Activated naive CD8-positive, alpha-beta T cell (primary cell): ENCODE results near the gene COPG2.

ENCODE experiments used
- H3K27ac Mint-ChIP-seq: one replicate; pipeline ENCODE4 v1.8.0; 2021; ENCODE audit warnings: mixed read lengths
- H3K27me3 Mint-ChIP-seq: one replicate; pipeline ENCODE4 v1.8.0; 2021; ENCODE audit warnings: mixed read lengths
- H3K36me3 Mint-ChIP-seq: one replicate; pipeline ENCODE4 v1.8.0; 2021; ENCODE audit warnings: mixed read lengths
- H3K4me1 Mint-ChIP-seq: one replicate; pipeline ENCODE4 v1.8.0; 2021; ENCODE audit warnings: low read depth, mixed read lengths
- H3K4me3 Mint-ChIP-seq: one replicate; pipeline ENCODE4 v1.8.0; 2021; ENCODE audit warnings: mild to moderate bottlenecking, mixed read lengths
- H3K9me3 Mint-ChIP-seq: one replicate; pipeline ENCODE4 v1.8.0; 2021; ENCODE audit warnings: low read depth, mixed read lengths

COPG2 gene

GRCh38 chr7:130672146-130672545, 3.6 kb upstream of the COPG2 start:
- H3K4me3 Mint-ChIP-seq, result no peak overlapping the region
- peaks cover 13% of the 10 kb centered on the region for H3K4me1 Mint-ChIP-seq
- no peak overlapping the region for H3K27ac Mint-ChIP-seq
- H3K9me3 Mint-ChIP-seq, result no peaks in the 10 kb centered on the region
- H3K27me3 Mint-ChIP-seq, result peaks cover 3% of the 10 kb centered on the region
- no peaks in the 10 kb centered on the region for H3K36me3 Mint-ChIP-seq

GRCh38 chr7:130669085-130669700, 645 bp upstream of the COPG2 start:
- Mint-ChIP-seq H3K4me3 (peak overlapping the region; percentile 88), H3K4me1 (peaks cover 15% of the 10 kb centered on the region)

DNA sequence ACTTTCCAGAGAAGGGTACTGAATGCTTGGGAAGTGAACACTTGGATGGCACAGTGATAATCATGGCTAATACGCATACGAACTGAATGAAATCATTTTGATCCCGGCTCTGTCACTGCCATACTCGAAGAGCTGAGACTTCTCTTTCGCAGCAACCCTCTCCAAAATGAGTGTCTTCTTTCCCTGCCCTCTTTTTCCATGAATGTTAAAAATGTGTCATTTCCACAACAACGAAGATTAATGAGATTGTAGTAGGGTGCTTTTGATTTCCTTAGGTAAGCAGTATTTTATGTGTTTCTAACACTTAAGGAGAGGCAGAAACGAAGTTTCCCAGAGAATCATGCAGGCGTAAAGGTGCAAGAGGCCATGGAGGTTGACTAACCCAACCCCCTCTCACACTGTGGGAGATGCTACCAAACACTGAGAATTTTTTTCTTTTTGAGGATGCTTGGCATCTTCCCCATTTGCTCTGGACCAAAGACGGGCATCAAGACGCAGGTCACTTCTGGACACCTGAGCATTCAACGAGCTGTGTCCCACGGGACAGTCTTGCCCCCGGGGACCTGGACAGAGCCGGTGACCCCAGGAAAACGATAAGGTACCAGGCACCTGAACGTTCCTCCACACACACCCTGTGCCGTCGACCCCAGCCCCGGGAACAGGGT, 823 bp downstream of the COPG2 start:
- H3K27me3 Mint-ChIP-seq, result no peaks in the 10 kb centered on the region
- peak overlapping the region; percentile 85 for H3K27ac Mint-ChIP-seq
- H3K9me3 Mint-ChIP-seq, result no peaks in the 10 kb centered on the region
- peaks cover 15% of the 10 kb centered on the region for H3K4me1 Mint-ChIP-seq
- no peaks in the 10 kb centered on the region for H3K36me3 Mint-ChIP-seq
- H3K4me3 Mint-ChIP-seq, result peak overlapping the region; percentile 88

More at GRCh38 chr7:130669085-130669700, 645 bp upstream of the COPG2 start:
- peaks cover 3% of the 10 kb centered on the region for H3K27me3 Mint-ChIP-seq
- H3K27ac Mint-ChIP-seq, result peak overlapping the region; percentile 51
- H3K36me3 Mint-ChIP-seq, result no peaks in the 10 kb centered on the region
- no peaks in the 10 kb centered on the region for H3K9me3 Mint-ChIP-seq

- H3K36me3 Mint-ChIP-seq, result peaks cover 23% of the 10 kb centered on the region
Observed at GRCh38 chr7:130662426-130662825, 6.1 kb downstream of the COPG2 start.

GRCh38 chr7:130655286-130655685, 13.3 kb downstream of the COPG2 start:
- Mint-ChIP-seq H3K4me3 (no peak overlapping the region), H3K4me1 (no peaks in the 10 kb centered on the region), H3K27ac (no peak overlapping the region), H3K9me3 (no peaks in the 10 kb centered on the region), H3K27me3 (no peaks in the 10 kb centered on the region), H3K36me3 (peaks cover 17% of the 10 kb centered on the region)

More at GRCh38 chr7:130662426-130662825, 6.1 kb downstream of the COPG2 start:
- H3K27ac Mint-ChIP-seq, result no peak overlapping the region
- no peaks in the 10 kb centered on the region for H3K9me3 Mint-ChIP-seq
- no peak overlapping the region for H3K4me3 Mint-ChIP-seq
- no peaks in the 10 kb centered on the region for H3K27me3 Mint-ChIP-seq
- H3K4me1 Mint-ChIP-seq, result peaks cover 6% of the 10 kb centered on the region

DNA sequence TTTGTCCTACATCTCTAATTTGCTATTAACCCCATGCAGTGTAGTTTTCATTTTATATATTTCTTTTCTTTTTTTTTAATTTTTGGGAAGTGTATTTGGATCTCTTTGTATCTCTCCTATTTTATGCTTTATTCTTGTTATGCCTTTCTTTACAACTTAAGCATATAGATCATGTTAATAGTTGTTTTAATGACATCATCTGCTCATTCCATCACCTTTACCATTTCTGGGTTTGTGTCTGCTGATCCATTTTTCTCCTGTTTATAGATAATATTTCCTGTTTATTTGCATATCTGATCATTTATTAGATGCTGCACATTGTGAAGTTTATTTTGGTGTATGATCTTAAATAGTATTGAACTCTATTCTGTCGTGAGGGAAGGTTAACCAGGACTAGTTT, 13.7 kb downstream of the COPG2 start:
- Mint-ChIP-seq H3K27ac (no peak overlapping the region), H3K4me3 (no peak overlapping the region), H3K36me3 (peaks cover 16% of the 10 kb centered on the region), H3K4me1 (peaks cover 3% of the 10 kb centered on the region), H3K9me3 (no peaks in the 10 kb centered on the region), H3K27me3 (no peaks in the 10 kb centered on the region)

DNA sequence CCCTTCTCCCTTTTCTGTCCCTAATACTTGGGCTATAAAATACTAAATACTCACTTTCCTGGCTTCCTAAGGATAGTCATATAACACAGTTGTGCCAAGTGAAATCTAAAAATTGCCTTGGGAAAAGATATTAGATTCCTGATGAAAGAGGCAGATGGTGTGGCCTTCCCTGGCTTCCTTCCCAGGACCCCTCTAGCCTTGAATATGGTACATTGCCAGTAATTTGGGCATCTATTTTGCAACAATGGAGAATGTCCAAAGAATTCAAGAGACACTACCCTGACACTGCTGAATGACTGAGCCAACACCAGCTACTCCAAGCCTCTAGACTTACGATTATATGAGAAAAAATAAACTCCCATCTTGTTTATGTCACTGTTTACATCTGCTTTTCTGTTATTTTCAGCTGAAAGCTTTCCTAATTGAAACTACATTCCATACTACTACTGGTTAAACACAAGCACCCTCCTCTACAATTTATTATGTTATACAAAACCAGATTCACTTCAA, 17.9 kb downstream of the COPG2 start:
- Mint-ChIP-seq H3K36me3 (peaks cover 33% of the 10 kb centered on the region), H3K4me1 (peaks cover 19% of the 10 kb centered on the region), H3K9me3 (peaks cover 3% of the 10 kb centered on the region), H3K27ac (no peak overlapping the region), H3K4me3 (no peak overlapping the region), H3K27me3 (no peaks in the 10 kb centered on the region)

DNA sequence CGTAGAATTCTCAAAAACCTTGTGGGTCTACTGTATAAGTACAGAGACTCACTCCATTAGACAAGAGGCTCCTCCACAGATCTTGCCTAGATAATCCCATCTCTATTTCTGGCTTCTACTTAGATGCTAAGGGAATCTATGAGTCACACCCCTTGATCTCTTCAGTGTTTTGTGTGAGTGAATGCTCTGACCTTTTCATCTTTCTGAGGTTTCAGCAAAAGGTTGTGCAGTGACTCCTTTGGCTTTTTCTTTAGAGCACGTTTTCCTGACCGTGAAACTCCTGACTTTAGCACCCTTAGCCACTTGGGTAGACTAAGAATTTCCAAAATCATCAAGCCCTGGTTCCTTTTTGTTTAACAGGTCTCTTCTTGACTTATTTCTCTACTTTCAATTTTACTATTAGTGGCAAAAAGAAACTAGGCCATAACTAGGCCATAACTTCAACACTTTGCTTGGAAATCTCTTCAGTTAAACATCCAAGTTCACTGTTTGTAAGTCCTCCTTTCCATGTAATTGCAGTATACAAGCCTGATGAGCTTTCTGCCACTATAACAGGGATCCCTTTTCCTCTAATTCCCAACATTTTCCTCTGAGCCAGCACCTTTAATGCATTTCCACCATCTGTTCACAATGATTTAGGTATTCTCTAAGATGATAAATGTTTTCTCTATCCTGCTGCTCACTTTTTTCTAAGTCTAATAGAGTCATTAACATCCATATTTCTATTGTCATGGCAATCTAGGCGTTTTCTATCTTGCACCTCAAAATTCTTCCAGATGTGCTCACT, 19.4 kb downstream of the COPG2 start:
- Mint-ChIP-seq H3K36me3 (peaks cover 39% of the 10 kb centered on the region), H3K4me3 (peak overlapping the region; percentile 60)

GRCh38 chr7:130648580-130648979, 20.0 kb downstream of the COPG2 start:
- peaks cover 3% of the 10 kb centered on the region for H3K9me3 Mint-ChIP-seq
- H3K27me3 Mint-ChIP-seq, result no peaks in the 10 kb centered on the region
- H3K4me3 Mint-ChIP-seq, result peak overlapping the region; percentile 60
- peaks cover 19% of the 10 kb centered on the region for H3K4me1 Mint-ChIP-seq
- H3K36me3 Mint-ChIP-seq, result peaks cover 38% of the 10 kb centered on the region
- H3K27ac Mint-ChIP-seq, result peak overlapping the region; percentile 80

More for the DNA sequence above, 19.4 kb downstream of the COPG2 start:
- H3K27ac Mint-ChIP-seq, result peak overlapping the region; percentile 80
- peaks cover 19% of the 10 kb centered on the region for H3K4me1 Mint-ChIP-seq
- peaks cover 3% of the 10 kb centered on the region for H3K9me3 Mint-ChIP-seq
- H3K27me3 Mint-ChIP-seq, result no peaks in the 10 kb centered on the region

DNA sequence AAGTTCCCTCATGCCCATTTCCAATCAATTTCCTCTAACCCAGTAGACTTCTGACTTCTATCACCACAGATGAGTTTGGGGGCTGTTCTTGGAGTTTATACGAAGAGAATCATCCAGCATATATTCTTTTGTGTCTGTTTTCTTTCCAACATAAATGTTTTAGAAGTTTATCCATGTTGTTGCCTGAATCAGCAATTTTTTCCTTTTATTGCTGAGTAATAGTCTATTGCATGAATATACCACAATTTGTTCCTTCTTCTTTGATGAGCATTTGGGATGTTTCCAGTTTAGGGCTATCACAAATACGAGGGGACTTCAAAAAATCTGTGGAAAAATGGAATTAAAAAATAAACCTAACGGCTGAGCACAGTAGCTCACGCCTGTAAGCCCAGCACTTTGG, 26.2 kb downstream of the COPG2 start:
- no peaks in the 10 kb centered on the region for H3K27me3 Mint-ChIP-seq
- H3K4me1 Mint-ChIP-seq, result peaks cover 4% of the 10 kb centered on the region
- no peak overlapping the region for H3K4me3 Mint-ChIP-seq
- H3K27ac Mint-ChIP-seq, result no peak overlapping the region
- H3K36me3 Mint-ChIP-seq, result peaks cover 35% of the 10 kb centered on the region
- H3K9me3 Mint-ChIP-seq, result peaks cover 5% of the 10 kb centered on the region

GRCh38 chr7:130641497-130641896, 27.1 kb downstream of the COPG2 start:
- H3K4me1 Mint-ChIP-seq, result peaks cover 4% of the 10 kb centered on the region
- H3K9me3 Mint-ChIP-seq, result peaks cover 8% of the 10 kb centered on the region
- no peak overlapping the region for H3K27ac Mint-ChIP-seq
- H3K27me3 Mint-ChIP-seq, result no peaks in the 10 kb centered on the region
- H3K36me3 Mint-ChIP-seq, result peaks cover 35% of the 10 kb centered on the region
- H3K4me3 Mint-ChIP-seq, result no peak overlapping the region

GRCh38 chr7:130641040-130641439, 27.5 kb downstream of the COPG2 start:
- Mint-ChIP-seq H3K4me3 (no peak overlapping the region), H3K27ac (no peak overlapping the region), H3K36me3 (peaks cover 33% of the 10 kb centered on the region), H3K27me3 (no peaks in the 10 kb centered on the region), H3K4me1 (peaks cover 4% of the 10 kb centered on the region), H3K9me3 (peaks cover 9% of the 10 kb centered on the region)

DNA sequence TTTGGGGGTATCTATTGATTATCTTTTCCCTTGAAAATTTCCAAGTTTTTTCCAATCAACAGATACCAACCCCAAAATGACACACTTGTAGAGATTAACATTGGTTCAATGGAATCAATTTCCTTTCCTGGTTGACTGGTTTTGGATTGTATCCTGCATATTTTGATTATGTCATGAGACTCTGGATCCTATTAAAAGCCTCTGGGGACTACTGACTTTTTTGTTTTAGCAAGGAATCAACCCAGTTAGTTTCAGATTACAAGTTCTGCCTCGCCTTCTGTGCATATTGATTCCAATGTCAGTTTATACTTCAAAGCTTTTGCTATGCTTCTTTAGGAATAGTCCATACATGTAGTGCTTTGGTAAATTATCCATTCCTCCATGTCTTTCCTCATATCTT, 29.2 kb downstream of the COPG2 start:
- H3K36me3 Mint-ChIP-seq, result peaks cover 35% of the 10 kb centered on the region
- H3K4me3 Mint-ChIP-seq, result no peak overlapping the region
- H3K27ac Mint-ChIP-seq, result no peak overlapping the region
- H3K27me3 Mint-ChIP-seq, result no peaks in the 10 kb centered on the region
- peaks cover 13% of the 10 kb centered on the region for H3K9me3 Mint-ChIP-seq
- H3K4me1 Mint-ChIP-seq, result peaks cover 4% of the 10 kb centered on the region

DNA sequence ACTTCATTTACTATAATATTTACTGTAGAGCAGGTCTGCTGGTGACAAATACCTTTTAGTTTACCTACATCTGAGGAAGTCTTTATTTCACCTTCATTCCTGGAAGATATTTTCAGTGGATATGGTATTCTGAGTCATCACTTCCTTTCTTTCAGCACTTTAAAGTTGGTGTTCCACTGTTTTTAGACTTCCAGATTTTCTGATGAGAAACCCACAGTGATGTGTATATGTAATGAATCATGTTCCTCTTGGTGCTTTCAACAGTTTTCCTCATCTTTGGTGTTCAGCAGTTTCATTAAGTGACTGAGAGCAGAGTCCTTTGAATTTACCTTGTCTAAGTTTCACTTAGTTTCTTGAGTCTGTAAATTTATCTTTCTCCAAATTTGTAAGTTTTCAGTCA, 36.4 kb downstream of the COPG2 start:
- Mint-ChIP-seq H3K4me1 (no peaks in the 10 kb centered on the region), H3K4me3 (no peak overlapping the region), H3K27me3 (no peaks in the 10 kb centered on the region), H3K27ac (no peak overlapping the region), H3K36me3 (peaks cover 41% of the 10 kb centered on the region), H3K9me3 (peaks cover 40% of the 10 kb centered on the region)

- no peak overlapping the region for H3K4me3 Mint-ChIP-seq
Observed at GRCh38 chr7:130628901-130629300, 39.6 kb downstream of the COPG2 start.

More at GRCh38 chr7:130628901-130629300, 39.6 kb downstream of the COPG2 start:
- H3K27ac Mint-ChIP-seq, result no peak overlapping the region
- no peaks in the 10 kb centered on the region for H3K4me1 Mint-ChIP-seq
- H3K36me3 Mint-ChIP-seq, result peaks cover 36% of the 10 kb centered on the region
- peaks cover 41% of the 10 kb centered on the region for H3K9me3 Mint-ChIP-seq
- H3K27me3 Mint-ChIP-seq, result no peaks in the 10 kb centered on the region
